Caco-2 (cell line): ENCODE results near the gene TAF1B. TPM values are rescaled to one million over a fixed set of nuclear protein-coding genes. Genes with fewer than 3 reads are reported as not detected.
A peak's percentile ranks its signal among the peaks of the same experiment; 100 is the strongest.

Experiments
- BruUV-seq: library from RNA; stranded (reverse); fragments of 400-500 nt; replicated peaks from 2 replicates; lab custom pipeline; 2021; lab: Mats Ljungman, UMichigan
- CTCF ChIA-PET: fragments of 300-600 bp; sonication (Branson Sonifier 250); formaldehyde crosslinking; loops from one replicate; lab custom pipeline; 2022; ENCODE audit warnings: antibody characterized with exemption; lab: Charles Lee
- POLR2A ChIA-PET: fragments of 300-600 bp; sonication (Branson Sonifier 250); formaldehyde crosslinking; loops from one replicate; lab custom pipeline; 2022; ENCODE audit warnings: antibody characterized with exemption; lab: Charles Lee
- DNase-seq, 2 experiments: peaks; one replicate each; pipeline versions ENCODE4 v3.0.0 to v3.0.0-alpha.2; 2020 to 2022
- H3K27me3 ChIP-seq: replicated peaks from 2 replicates; pipeline ENCODE4 v1.6.0; 2011; ENCODE audit warnings: low read length; ENCODE audit not compliant: control insufficient read depth, insufficient read depth
- H3K36me3 ChIP-seq: 2 replicates; pipeline ENCODE4 v1.5.1; 2011; ENCODE audit warnings: low read length; ENCODE audit not compliant: control insufficient read depth, insufficient read depth
- H3K4me1 ChIP-seq: fragments of 250-450 bp; sonication (Bioruptor Pico); 2 replicates; pipeline ENCODE4 v1.5.1; 2020; ENCODE audit warnings: mild to moderate bottlenecking
- H3K4me3 ChIP-seq: 2 replicates; pipeline ENCODE4 v1.5.1; 2011; ENCODE audit warnings: low read depth, mild to moderate bottlenecking, control low read depth, low read length
- H3K9me3 ChIP-seq: fragments of 250-450 bp; sonication (Bioruptor Pico); 2 replicates; pipeline ENCODE4 v1.5.1; 2020; ENCODE audit warnings: mild to moderate bottlenecking, moderate library complexity
- H3K27ac Mint-ChIP-seq: one replicate; pipeline ENCODE4 v1.8.0; 2022; ENCODE audit warnings: mixed read lengths; ENCODE audit not compliant: unreplicated experiment
- H3K27me3 Mint-ChIP-seq: one replicate; pipeline ENCODE4 v1.8.0; 2022; ENCODE audit warnings: mixed read lengths; ENCODE audit not compliant: insufficient read depth, unreplicated experiment
- H3K36me3 Mint-ChIP-seq: one replicate; pipeline ENCODE4 v1.8.0; 2022; ENCODE audit warnings: mild to moderate bottlenecking, mixed read lengths; ENCODE audit not compliant: insufficient read depth, unreplicated experiment
- H3K4me1 Mint-ChIP-seq: one replicate; pipeline ENCODE4 v1.8.0; 2022; ENCODE audit warnings: low read depth, mixed read lengths; ENCODE audit not compliant: unreplicated experiment
- H3K4me3 Mint-ChIP-seq: one replicate; pipeline ENCODE4 v1.8.0; 2022; ENCODE audit warnings: mild to moderate bottlenecking, moderate library complexity, mixed read lengths; ENCODE audit not compliant: unreplicated experiment
- H3K9me3 Mint-ChIP-seq: one replicate; pipeline ENCODE4 v1.8.0; 2022; ENCODE audit warnings: mixed read lengths; ENCODE audit not compliant: unreplicated experiment
- CTCF ChIP-seq, 2 experiments: fragments of 200-600 bp in 1 of 2; IDR thresholded peaks; 1 replicate in 1 of 2; 2 replicates in 1 of 2; pipeline versions ENCODE4 v1.5.1 to v1.8.0; 2011 to 2022; ENCODE audit warnings: antibody characterized with exemption in 1 of 2, control low read depth in 1 of 2, inconsistent platforms in 1 of 2, low read depth in 1 of 2, low read length in 1 of 2, mild to moderate bottlenecking in 1 of 2, moderate library complexity in 1 of 2; ENCODE audit not compliant: insufficient read depth in 1 of 2, severe bottlenecking in 1 of 2, unreplicated experiment in 1 of 2
- intact Hi-C: fragments of 100-400 bp; cut with micrococcal nuclease; formaldehyde crosslinking; loops from one replicate; pipeline ENCODE4 v1.10.0; 2022; ENCODE audit not compliant: unreplicated experiment
- total RNA-seq: library from RNA; stranded (reverse); gene quantifications from 2 replicates; pipeline ENCODE4 v1.2.3, GENCODE V29; 2022

The TAF1B gene
- total RNA-seq, 1 experiment from 2014 or later = 24.8 TPM

- no peaks in the 10 kb centered on the region for H3K9me3 Mint-ChIP-seq
- H3K4me1 Mint-ChIP-seq = peaks cover 29% of the 10 kb centered on the region
- intact Hi-C loops = no loop called here
- H3K4me1 ChIP-seq = peaks cover 45% of the 10 kb centered on the region
- CTCF ChIA-PET = interaction anchor here (0.9 to 3.0 kb wide), 4 partner anchors 14 to 247 kb away, joined by 3 to 21 read pairs (median 10); no protein-coding TSS in a partner anchor
- BruUV-seq = no TSS peak
- DNase-seq = peak in 1 of 2 experiments; percentile 26
- no peaks in the 10 kb centered on the region for H3K27me3 Mint-ChIP-seq
- no peak overlapping the region for H3K4me3 Mint-ChIP-seq
- no peaks in the 10 kb centered on the region for H3K27me3 ChIP-seq
- no peaks in the 10 kb centered on the region for H3K36me3 ChIP-seq
- POLR2A ChIA-PET = no interaction called here
- no peak for TF ChIP-seq CTCF (IDR thresholded peaks at IDR 0.05; ENCODE audit: insufficient read depth in 1 of 2, low read depth in 1 of 2, low read length in 1 of 2, severe bottlenecking in 1 of 2, unreplicated experiment in 1 of 2)
- no peak overlapping the region for H3K4me3 ChIP-seq
- peak overlapping the region; percentile 35 for H3K27ac Mint-ChIP-seq
- no peaks in the 10 kb centered on the region for H3K36me3 Mint-ChIP-seq
- peaks cover 3% of the 10 kb centered on the region; the same call in 1 of the 2 replicates for H3K9me3 ChIP-seq
Measured at GRCh38 chr2:9800975-9801726, 42.1 kb upstream of the TAF1B start.

- POLR2A ChIA-PET = no interaction called here
- H3K4me1 ChIP-seq = peaks cover 44% of the 10 kb centered on the region
Measured at GRCh38 chr2:9802576-9802993, 40.7 kb upstream of the TAF1B start.

More at GRCh38 chr2:9802576-9802993, 40.7 kb upstream of the TAF1B start:
- Histone ChIP-seq H3K9me3 (peaks cover 3% of the 10 kb centered on the region; the same call in 1 of the 2 replicates), H3K27me3 (no peaks in the 10 kb centered on the region), H3K4me3 (no peak overlapping the region), H3K36me3 (no peaks in the 10 kb centered on the region)
- no peaks in the 10 kb centered on the region for H3K27me3 Mint-ChIP-seq
- no peak overlapping the region for H3K27ac Mint-ChIP-seq
- TF ChIP-seq CTCF (IDR thresholded peaks at IDR 0.05; ENCODE audit: insufficient read depth in 1 of 2, low read depth in 1 of 2, low read length in 1 of 2, severe bottlenecking in 1 of 2, unreplicated experiment in 1 of 2) = no peak
- CTCF ChIA-PET = interaction anchor here (0.7 kb wide), 1 partner anchor 11 kb away, joined by 3 read pairs; no protein-coding TSS in a partner anchor
- no peaks in the 10 kb centered on the region for H3K36me3 Mint-ChIP-seq
- no peak overlapping the region for H3K4me3 Mint-ChIP-seq
- peaks cover 26% of the 10 kb centered on the region for H3K4me1 Mint-ChIP-seq
- peak in 1 of 2 experiments; percentile 22 for DNase-seq
- no TSS peak for BruUV-seq
- no peaks in the 10 kb centered on the region for H3K9me3 Mint-ChIP-seq
- intact Hi-C loops = no loop called here
